Measurements from ENCODE around the gene MS4A13.
"Not testable (repeated sequence)": the region's sequence is repeated elsewhere in the genome, so short reads cannot be mapped to it uniquely, and the experiment has no call there.

Gene MS4A13

GRCh38 chr11:60500276-60500910 lies 14.8 kb upstream of the MS4A13 start:
- Histone ChIP-seq H3K4me3 (ENCODE audit: severe bottlenecking) (no peak overlapping the region), H3K4me1 (ENCODE audit: insufficient read depth, poor library complexity, severe bottlenecking) (no peaks in the 10 kb centered on the region), H3K9me3 (ENCODE audit: severe bottlenecking) (no peaks in the 10 kb centered on the region), H3K27ac (ENCODE audit: poor library complexity, severe bottlenecking) (no peak overlapping the region), H3K27me3 (ENCODE audit: insufficient read depth, poor library complexity, severe bottlenecking) (peaks cover 7% of the 10 kb centered on the region), H3K36me3 (ENCODE audit: low read depth) (no peaks in the 10 kb centered on the region)
- DNase-seq (ENCODE audit: low spot score) (no peak), ATAC-seq (ENCODE audit: low read depth) (no peak)
- no peak for TF ChIP-seq CTCF (IDR thresholded peaks at IDR 0.05; ENCODE audit: poor library complexity, severe bottlenecking)

- no peak for DNase-seq (ENCODE audit: low spot score)
- Histone ChIP-seq H3K4me3 (ENCODE audit: severe bottlenecking) (no peak overlapping the region), H3K9me3 (ENCODE audit: severe bottlenecking) (no peaks in the 10 kb centered on the region)
Observed at GRCh38 chr11:60502221-60502775, 12.9 kb upstream of the MS4A13 start.

GRCh38 chr11:60504219-60504905 lies 10.8 kb upstream of the MS4A13 start:
- no peak overlapping the region for H3K27ac ChIP-seq (ENCODE audit: poor library complexity, severe bottlenecking)
- no peak for TF ChIP-seq CTCF (IDR thresholded peaks at IDR 0.05; ENCODE audit: poor library complexity, severe bottlenecking)
- no peak for ATAC-seq (ENCODE audit: low read depth)

More at GRCh38 chr11:60502221-60502775, 12.9 kb upstream of the MS4A13 start:
- Histone ChIP-seq H3K27ac (ENCODE audit: poor library complexity, severe bottlenecking) (no peak overlapping the region), H3K27me3 (ENCODE audit: insufficient read depth, poor library complexity, severe bottlenecking) (peaks cover 7% of the 10 kb centered on the region), H3K4me1 (ENCODE audit: insufficient read depth, poor library complexity, severe bottlenecking) (no peaks in the 10 kb centered on the region), H3K36me3 (ENCODE audit: low read depth) (no peaks in the 10 kb centered on the region)
- ATAC-seq (ENCODE audit: low read depth): no peak
- TF ChIP-seq CTCF (IDR thresholded peaks at IDR 0.05; ENCODE audit: poor library complexity, severe bottlenecking): no peak

GRCh38 chr11:60509609-60510008 lies 5.6 kb upstream of the MS4A13 start:
- not testable (repeated sequence) for H3K36me3 ChIP-seq (ENCODE audit: low read depth); DNase-seq (ENCODE audit: low spot score); H3K27ac ChIP-seq (ENCODE audit: poor library complexity, severe bottlenecking); H3K4me1 ChIP-seq (ENCODE audit: insufficient read depth, poor library complexity, severe bottlenecking); H3K9me3 ChIP-seq (ENCODE audit: severe bottlenecking); H3K4me3 ChIP-seq (ENCODE audit: severe bottlenecking); H3K27me3 ChIP-seq (ENCODE audit: insufficient read depth, poor library complexity, severe bottlenecking); ATAC-seq (ENCODE audit: low read depth)

More at GRCh38 chr11:60504219-60504905, 10.8 kb upstream of the MS4A13 start:
- peaks cover 3% of the 10 kb centered on the region for H3K27me3 ChIP-seq (ENCODE audit: insufficient read depth, poor library complexity, severe bottlenecking)
- DNase-seq (ENCODE audit: low spot score): no peak
- H3K4me3 ChIP-seq (ENCODE audit: severe bottlenecking): no peak overlapping the region
- H3K36me3 ChIP-seq (ENCODE audit: low read depth): no peaks in the 10 kb centered on the region
- H3K9me3 ChIP-seq (ENCODE audit: severe bottlenecking): no peaks in the 10 kb centered on the region
- no peaks in the 10 kb centered on the region for H3K4me1 ChIP-seq (ENCODE audit: insufficient read depth, poor library complexity, severe bottlenecking)

- H3K4me3 ChIP-seq (ENCODE audit: severe bottlenecking); H3K27ac ChIP-seq (ENCODE audit: poor library complexity, severe bottlenecking); ATAC-seq (ENCODE audit: low read depth); H3K27me3 ChIP-seq (ENCODE audit: insufficient read depth, poor library complexity, severe bottlenecking); H3K4me1 ChIP-seq (ENCODE audit: insufficient read depth, poor library complexity, severe bottlenecking); H3K9me3 ChIP-seq (ENCODE audit: severe bottlenecking); DNase-seq (ENCODE audit: low spot score); H3K36me3 ChIP-seq (ENCODE audit: low read depth): not testable (repeated sequence)
Observed at GRCh38 chr11:60510209-60510608, 5.0 kb upstream of the MS4A13 start.

Measured in RWPE2 (cell line).